OCI-LY1 (cell line): ENCODE data around the gene RNF103.

Experiments
- EZH2 ChIP-seq: fragments of 200-600 bp; sonication (generic), shearing (Covaris generic); IDR thresholded peaks from 2 replicates; pipeline ENCODE4 v1.8.0; 2017; ENCODE audit warnings: borderline replicate concordance, mixed run types, mild to moderate bottlenecking, antibody characterized with exemption, low read length, moderate library complexity, mixed read lengths
- TF ChIP-seq, protein P1 (sequence below): fragments of 200-600 bp; sonication (generic), shearing (Covaris generic); IDR thresholded peaks from 2 replicates; pipeline ENCODE4 v1.5.1; 2017; ENCODE audit warnings: mild to moderate bottlenecking, antibody characterized with exemption, low read length, moderate library complexity, mixed read lengths

DNA sequence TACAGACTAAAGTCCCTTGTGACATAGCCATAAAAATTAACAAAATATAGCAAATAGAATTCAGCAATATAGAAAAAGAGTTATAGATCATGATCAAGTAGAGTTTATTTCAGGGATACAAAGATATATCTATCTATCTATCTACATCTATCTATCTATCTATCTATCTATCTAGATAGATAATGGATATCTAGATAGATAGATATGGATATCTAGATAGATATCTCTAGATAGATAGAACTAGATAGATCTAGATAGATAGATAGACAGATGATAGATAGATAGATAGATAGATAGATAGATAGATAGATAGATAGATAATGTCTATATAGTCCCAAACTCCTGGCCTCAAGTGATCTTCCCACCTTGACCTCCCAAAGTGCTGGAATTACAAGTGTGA lies 43.1 kb downstream of the RNF103 start:
- TF ChIP-seq, protein P1, sequence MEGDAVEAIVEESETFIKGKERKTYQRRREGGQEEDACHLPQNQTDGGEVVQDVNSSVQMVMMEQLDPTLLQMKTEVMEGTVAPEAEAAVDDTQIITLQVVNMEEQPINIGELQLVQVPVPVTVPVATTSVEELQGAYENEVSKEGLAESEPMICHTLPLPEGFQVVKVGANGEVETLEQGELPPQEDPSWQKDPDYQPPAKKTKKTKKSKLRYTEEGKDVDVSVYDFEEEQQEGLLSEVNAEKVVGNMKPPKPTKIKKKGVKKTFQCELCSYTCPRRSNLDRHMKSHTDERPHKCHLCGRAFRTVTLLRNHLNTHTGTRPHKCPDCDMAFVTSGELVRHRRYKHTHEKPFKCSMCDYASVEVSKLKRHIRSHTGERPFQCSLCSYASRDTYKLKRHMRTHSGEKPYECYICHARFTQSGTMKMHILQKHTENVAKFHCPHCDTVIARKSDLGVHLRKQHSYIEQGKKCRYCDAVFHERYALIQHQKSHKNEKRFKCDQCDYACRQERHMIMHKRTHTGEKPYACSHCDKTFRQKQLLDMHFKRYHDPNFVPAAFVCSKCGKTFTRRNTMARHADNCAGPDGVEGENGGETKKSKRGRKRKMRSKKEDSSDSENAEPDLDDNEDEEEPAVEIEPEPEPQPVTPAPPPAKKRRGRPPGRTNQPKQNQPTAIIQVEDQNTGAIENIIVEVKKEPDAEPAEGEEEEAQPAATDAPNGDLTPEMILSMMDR, result no peak
- TF ChIP-seq EZH2, result no peak
